Type B pancreatic cell (in vitro differentiated cells): Measurements from ENCODE around the gene ZNF423. TPM values are rescaled to one million over a fixed set of nuclear protein-coding genes. Genes with fewer than 3 reads are reported as not detected.

Experiments
- DNase-seq: peaks from one replicate; pipeline ENCODE4 v3.0.0; 2021; ENCODE audit warnings: mixed read lengths; ENCODE audit not compliant: unreplicated experiment; ENCODE audit errors: extremely low spot score
- H3K27ac Mint-ChIP-seq: 2 replicates; pipeline ENCODE4 v1.8.0; 2021; ENCODE audit warnings: mild to moderate bottlenecking, mixed read lengths
- H3K27me3 Mint-ChIP-seq: 2 replicates; pipeline ENCODE4 v1.8.0; 2021; ENCODE audit warnings: mixed read lengths
- H3K36me3 Mint-ChIP-seq: 2 replicates; pipeline ENCODE4 v1.8.0; 2021; ENCODE audit warnings: mixed read lengths
- H3K4me1 Mint-ChIP-seq: one replicate; pipeline ENCODE4 v1.8.0; 2021; ENCODE audit warnings: mixed read lengths; ENCODE audit not compliant: unreplicated experiment
- H3K4me3 Mint-ChIP-seq: 2 replicates; pipeline ENCODE4 v1.8.0; 2021; ENCODE audit warnings: mild to moderate bottlenecking, mixed read lengths
- H3K9me3 Mint-ChIP-seq: 2 replicates; pipeline ENCODE4 v1.8.0; 2021; ENCODE audit warnings: mixed read lengths
- total RNA-seq: library from RNA; stranded (reverse); gene quantifications from 2 replicates; pipeline ENCODE4 v1.2.1, GENCODE V29; 2021; ENCODE audit warnings: low replicate concordance
- TF ChIP-seq, protein P1 (sequence below): fragments of 200-600 bp; sonication (generic); conservative IDR thresholded peaks from 2 replicates; pipeline ENCODE4 v1.5.0; 2021; ENCODE audit warnings: antibody characterized with exemption, mild to moderate bottlenecking

ZNF423 gene
- total RNA-seq, 1 donor from 2014 or later, result 72.6 TPM

- peaks cover 12% of the 10 kb centered on the region for H3K4me1 Mint-ChIP-seq
Observed at GRCh38 chr16:49859125-49859811, 3.4 kb upstream of the ZNF423 start.

DNA sequence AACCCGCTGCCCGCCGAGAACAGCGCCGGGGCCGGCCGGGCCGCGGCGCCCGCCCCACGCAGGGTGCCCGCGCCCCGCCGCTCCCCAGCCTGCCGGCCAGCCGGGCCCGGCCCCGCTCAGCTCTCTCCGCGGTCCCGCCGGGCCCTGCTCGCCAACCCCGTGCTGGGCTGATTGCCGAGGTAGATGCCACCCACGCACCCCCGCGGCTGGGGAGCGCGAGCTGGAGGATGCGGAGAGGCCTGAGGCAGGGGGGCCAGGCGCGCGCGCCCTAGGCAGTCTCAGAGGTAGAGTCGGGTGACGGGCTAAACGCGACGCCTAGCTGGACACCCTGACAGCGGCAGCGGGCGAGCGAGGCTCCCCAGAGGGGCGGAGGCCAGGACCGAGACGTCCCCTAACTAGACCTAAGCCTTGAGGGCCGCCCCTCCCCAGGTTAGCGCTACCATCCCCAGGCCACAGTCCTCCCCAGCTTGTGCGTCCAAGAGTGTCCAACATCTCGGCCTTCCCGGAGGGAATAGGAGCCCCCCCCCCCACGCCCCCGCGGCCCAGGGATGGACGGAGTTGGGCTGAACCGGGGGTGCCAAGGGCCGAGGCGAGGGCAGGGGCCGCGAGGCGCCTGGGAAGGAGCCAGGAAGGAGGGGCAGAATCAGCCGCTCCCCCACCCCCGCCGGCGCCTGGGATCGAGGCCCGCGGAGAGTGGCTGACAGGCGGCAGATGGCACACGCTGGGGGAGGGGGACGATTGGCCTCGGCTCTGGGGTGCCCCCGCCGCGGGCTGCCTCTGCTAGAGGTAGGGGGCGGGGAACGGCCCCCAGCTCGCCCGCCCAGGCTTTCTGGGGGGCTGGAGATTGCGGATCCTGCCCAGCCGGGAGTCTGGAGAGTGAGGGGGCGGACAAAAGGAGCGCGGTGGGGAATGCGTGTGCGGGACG is 2.5 kb upstream of the ZNF423 start:
- Mint-ChIP-seq H3K27me3 (peaks cover 18% of the 10 kb centered on the region), H3K9me3 (no peaks in the 10 kb centered on the region), H3K36me3 (peaks cover 4% of the 10 kb centered on the region), H3K4me3 (peak overlapping the region; percentile 87), H3K4me1 (peaks cover 20% of the 10 kb centered on the region), H3K27ac (no peak overlapping the region)
- no peak for DNase-seq
- TF ChIP-seq, protein P1, sequence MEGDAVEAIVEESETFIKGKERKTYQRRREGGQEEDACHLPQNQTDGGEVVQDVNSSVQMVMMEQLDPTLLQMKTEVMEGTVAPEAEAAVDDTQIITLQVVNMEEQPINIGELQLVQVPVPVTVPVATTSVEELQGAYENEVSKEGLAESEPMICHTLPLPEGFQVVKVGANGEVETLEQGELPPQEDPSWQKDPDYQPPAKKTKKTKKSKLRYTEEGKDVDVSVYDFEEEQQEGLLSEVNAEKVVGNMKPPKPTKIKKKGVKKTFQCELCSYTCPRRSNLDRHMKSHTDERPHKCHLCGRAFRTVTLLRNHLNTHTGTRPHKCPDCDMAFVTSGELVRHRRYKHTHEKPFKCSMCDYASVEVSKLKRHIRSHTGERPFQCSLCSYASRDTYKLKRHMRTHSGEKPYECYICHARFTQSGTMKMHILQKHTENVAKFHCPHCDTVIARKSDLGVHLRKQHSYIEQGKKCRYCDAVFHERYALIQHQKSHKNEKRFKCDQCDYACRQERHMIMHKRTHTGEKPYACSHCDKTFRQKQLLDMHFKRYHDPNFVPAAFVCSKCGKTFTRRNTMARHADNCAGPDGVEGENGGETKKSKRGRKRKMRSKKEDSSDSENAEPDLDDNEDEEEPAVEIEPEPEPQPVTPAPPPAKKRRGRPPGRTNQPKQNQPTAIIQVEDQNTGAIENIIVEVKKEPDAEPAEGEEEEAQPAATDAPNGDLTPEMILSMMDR, result no peak

More at GRCh38 chr16:49859125-49859811, 3.4 kb upstream of the ZNF423 start:
- Mint-ChIP-seq H3K4me3 (peak overlapping the region; percentile 87), H3K36me3 (peaks cover 1% of the 10 kb centered on the region), H3K27ac (peak overlapping the region; percentile 53), H3K27me3 (peaks cover 16% of the 10 kb centered on the region), H3K9me3 (no peaks in the 10 kb centered on the region)
- TF ChIP-seq, protein P1, result peak; percentile 39
- no peak for DNase-seq

DNA sequence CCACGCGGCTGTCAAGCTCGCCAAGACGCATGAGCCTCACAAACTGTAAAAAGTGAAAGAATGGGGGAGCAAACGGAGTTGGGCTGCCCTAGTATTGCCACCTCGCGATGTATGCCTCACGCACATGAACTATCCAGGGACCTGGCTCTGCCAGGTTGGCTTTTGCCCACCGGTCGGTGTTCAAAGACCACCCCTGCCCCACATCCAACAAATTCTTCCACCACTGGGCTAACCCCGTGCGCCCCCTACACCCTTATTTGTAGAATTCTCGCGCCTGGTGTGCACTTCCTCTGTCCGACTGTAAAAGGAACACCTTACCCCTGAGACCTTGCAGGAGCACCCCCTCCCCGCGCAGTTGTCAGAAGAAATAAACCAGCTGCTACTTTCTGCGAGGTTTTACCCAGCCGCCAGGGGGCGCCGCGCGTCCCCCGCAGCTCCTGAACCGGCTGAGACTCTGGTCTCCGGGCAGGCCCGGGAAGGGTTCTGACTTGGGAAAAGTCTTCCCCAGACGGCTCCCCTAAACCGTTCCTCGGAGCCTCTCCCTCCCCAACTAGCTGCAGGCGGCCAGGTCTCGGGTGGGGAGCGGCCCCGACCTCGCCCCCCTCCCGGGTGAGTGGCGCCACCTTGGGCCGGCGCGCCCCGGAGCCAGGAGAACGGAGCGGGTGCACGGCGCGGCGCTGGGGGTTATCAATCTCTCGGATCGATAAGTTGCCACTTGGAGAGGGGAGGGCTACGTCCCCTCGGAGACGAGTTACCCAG is 1.7 kb upstream of the ZNF423 start:
- H3K27ac Mint-ChIP-seq, result peak overlapping the region; percentile 85
- peak; percentile 85 for DNase-seq
- TF ChIP-seq, protein P1, result peak; percentile 97

DNA sequence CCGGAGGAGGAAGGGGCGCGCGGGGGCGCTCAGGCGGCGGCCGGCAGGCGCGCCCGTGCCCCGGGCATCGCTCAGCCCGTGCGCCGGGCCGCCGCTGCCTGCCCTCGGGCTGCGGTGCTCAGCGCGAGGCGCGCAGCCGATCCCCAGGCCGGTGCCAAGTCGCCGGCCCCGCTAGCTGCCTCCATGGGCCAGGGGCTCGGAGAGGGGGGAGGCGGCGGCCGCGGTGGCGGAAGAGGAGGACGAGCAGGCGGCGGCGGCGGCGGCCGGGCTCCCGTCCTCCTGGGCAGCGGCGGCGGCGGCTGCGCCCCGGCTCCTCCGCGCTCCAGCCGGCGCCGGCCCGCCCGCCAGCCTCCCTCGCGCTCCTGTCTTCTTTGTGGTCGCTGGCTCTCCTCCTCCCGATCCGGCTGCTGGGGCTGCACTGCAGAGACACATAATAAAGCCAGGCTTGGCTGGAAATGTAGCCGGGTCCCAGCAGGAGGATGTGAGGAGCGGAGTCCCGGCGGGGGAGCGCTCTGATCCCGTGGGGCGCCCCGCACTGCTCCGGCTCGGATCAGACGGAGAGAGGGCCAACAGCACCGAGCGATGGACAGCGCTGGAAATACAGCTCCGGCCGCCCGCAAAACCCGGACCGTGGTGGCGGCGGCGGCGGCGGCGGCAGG is 889 bp upstream of the ZNF423 start:
- peak overlapping the region; percentile 90 for H3K4me3 Mint-ChIP-seq
- H3K9me3 Mint-ChIP-seq, result no peaks in the 10 kb centered on the region
- peak overlapping the region; percentile 75 for H3K27ac Mint-ChIP-seq
- peaks cover 20% of the 10 kb centered on the region for H3K27me3 Mint-ChIP-seq
- peak; percentile 84 for DNase-seq
- peaks cover 4% of the 10 kb centered on the region for H3K36me3 Mint-ChIP-seq
- TF ChIP-seq, protein P1, result no peak
- H3K4me1 Mint-ChIP-seq, result peaks cover 32% of the 10 kb centered on the region

More for the DNA sequence above, 1.7 kb upstream of the ZNF423 start:
- Mint-ChIP-seq H3K36me3 (peaks cover 4% of the 10 kb centered on the region), H3K27me3 (peaks cover 18% of the 10 kb centered on the region), H3K4me3 (peak overlapping the region; percentile 90), H3K4me1 (peaks cover 24% of the 10 kb centered on the region), H3K9me3 (no peaks in the 10 kb centered on the region)
